Breast epithelium (tissue), 4 donors: Measurements from ENCODE around the gene PHF21A. TPM values are rescaled to one million over a fixed set of nuclear protein-coding genes. Genes with fewer than 3 reads are reported as not detected.

Source experiments
- DNase-seq, 2 donors: peaks; one replicate each; pipeline ENCODE4 v3.0.0-alpha.2; 2019; ENCODE audit warnings: low spot score in 2 of 2
- H3K27ac ChIP-seq, 2 donors: fragments of 200-600 bp; sonication (generic) in 1 of 2; one replicate each; pipeline ENCODE4 v1.5.1; 2016 to 2019; ENCODE audit warnings: mild to moderate bottlenecking in 1 of 2
- H3K27me3 ChIP-seq, 2 donors: fragments of 200-600 bp; sonication (generic) in 1 of 2; one replicate each; pipeline versions ENCODE4 v1.5.1 to v1.6.0; 2017 to 2019; ENCODE audit warnings: control low read depth in 1 of 2, mild to moderate bottlenecking in 1 of 2
- H3K36me3 ChIP-seq: fragments of 200-600 bp; one replicate; pipeline ENCODE4 v1.5.1; 2019
- H3K4me1 ChIP-seq, 2 donors: fragments of 200-600 bp; sonication (generic); one replicate each; pipeline ENCODE4 v1.5.1; 2016 to 2019; ENCODE audit warnings: control low read depth in 1 of 2
- H3K4me3 ChIP-seq, 3 donors: fragments of 200-600 bp; sonication (generic); 1 replicate in 2 of 3; 2 replicates in 1 of 3; pipeline ENCODE4 v1.5.1; 2016 to 2019; ENCODE audit warnings: mild to moderate bottlenecking in 3 of 3, moderate library complexity in 2 of 3
- H3K9me3 ChIP-seq, 2 donors: fragments of 200-600 bp; sonication (generic) in 1 of 2; one replicate each; pipeline ENCODE4 v1.5.1; 2016 to 2019; ENCODE audit warnings: control low read depth in 1 of 2
- POLR2A ChIP-seq: fragments of 450-650 bp; IDR thresholded peaks from one replicate; pipeline ENCODE4 v1.6.1; 2016; ENCODE audit warnings: antibody characterized with exemption, mild to moderate bottlenecking, moderate library complexity
- POLR2AphosphoS5 ChIP-seq, 3 donors: sonication (generic); formaldehyde crosslinking; IDR thresholded peaks; one replicate each; pipeline ENCODE4 v1.6.1; 2017; ENCODE audit warnings: antibody characterized with exemption in 3 of 3
- intact Hi-C: fragments of 100-400 bp; cut with DNase I; formaldehyde crosslinking; loops from one replicate; pipeline ENCODE4 v1.15.1; 2023; ENCODE audit warnings: low total_unique reads
- total RNA-seq, 3 donors: library from RNA; depleted of rRNA; stranded (reverse); fragments of >200 nt; gene quantifications; one replicate each; pipeline ENCODE4 v1.1.0, GENCODE V29; 2016
- TF ChIP-seq, protein P1 (sequence below), 3 donors: fragments of 450-650 bp; IDR thresholded peaks; one replicate each; pipeline ENCODE4 v1.5.1; 2016 to 2017; ENCODE audit warnings: antibody characterized with exemption in 3 of 3, mild to moderate bottlenecking in 3 of 3, moderate library complexity in 3 of 3

The PHF21A gene
- total RNA-seq, 3 donors from 2014 or later, result 23.4 to 70.8 (median 42.7) TPM

DNA sequence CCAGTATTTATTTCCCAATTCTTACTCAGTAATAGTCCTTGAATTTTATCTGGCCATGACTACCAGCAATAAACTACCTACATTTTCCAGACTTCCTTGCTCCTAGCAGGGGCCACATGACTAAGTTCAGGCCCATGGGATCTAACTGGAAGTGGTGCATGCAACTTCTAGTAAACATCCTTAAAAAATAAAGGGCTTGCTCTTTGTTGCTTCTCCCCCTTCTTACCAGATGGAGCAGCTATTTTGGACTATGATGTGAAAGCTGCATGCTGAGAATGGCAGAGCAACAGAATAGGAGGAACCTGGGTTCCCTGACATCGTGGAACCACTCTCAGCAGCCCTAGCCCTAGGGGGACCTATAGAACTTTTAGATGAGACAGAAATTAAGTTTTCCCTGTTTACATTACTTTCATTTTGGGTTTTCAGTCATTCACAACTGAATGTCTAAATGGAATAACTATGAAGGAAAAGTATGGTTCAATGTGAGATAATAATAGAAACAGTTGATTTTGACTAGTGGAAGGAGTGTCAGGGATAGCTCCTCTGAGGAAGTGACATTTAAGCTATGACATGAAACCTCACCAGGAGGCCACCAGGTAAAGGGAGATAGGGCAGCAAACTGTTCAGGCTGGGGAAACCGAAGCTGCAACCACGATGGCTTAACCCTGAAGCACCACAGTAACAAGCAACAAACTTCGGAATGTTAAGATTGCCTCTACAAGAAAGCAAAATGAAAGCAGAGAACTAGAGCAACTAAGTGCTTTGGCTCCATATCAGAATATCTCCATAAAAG is 48.9 kb downstream of the PHF21A start:
- Histone ChIP-seq H3K27ac (peak overlapping the region; percentile 22 to 23), H3K36me3 (no peaks in the 10 kb centered on the region), H3K27me3 (no peaks in the 10 kb centered on the region), H3K4me3 (no peak overlapping the region), H3K9me3 (no peaks in the 10 kb centered on the region), H3K4me1 (no peaks in the 10 kb centered on the region)
- TF ChIP-seq POLR2A (no peak), POLR2AphosphoS5 (IDR thresholded peaks at IDR 0.05) (no peak)
- TF ChIP-seq, protein P1, sequence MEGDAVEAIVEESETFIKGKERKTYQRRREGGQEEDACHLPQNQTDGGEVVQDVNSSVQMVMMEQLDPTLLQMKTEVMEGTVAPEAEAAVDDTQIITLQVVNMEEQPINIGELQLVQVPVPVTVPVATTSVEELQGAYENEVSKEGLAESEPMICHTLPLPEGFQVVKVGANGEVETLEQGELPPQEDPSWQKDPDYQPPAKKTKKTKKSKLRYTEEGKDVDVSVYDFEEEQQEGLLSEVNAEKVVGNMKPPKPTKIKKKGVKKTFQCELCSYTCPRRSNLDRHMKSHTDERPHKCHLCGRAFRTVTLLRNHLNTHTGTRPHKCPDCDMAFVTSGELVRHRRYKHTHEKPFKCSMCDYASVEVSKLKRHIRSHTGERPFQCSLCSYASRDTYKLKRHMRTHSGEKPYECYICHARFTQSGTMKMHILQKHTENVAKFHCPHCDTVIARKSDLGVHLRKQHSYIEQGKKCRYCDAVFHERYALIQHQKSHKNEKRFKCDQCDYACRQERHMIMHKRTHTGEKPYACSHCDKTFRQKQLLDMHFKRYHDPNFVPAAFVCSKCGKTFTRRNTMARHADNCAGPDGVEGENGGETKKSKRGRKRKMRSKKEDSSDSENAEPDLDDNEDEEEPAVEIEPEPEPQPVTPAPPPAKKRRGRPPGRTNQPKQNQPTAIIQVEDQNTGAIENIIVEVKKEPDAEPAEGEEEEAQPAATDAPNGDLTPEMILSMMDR (IDR thresholded peaks at IDR 0.05), result no peak
- DNase-seq, result no peak
- intact Hi-C loops, result no loop called here

DNA sequence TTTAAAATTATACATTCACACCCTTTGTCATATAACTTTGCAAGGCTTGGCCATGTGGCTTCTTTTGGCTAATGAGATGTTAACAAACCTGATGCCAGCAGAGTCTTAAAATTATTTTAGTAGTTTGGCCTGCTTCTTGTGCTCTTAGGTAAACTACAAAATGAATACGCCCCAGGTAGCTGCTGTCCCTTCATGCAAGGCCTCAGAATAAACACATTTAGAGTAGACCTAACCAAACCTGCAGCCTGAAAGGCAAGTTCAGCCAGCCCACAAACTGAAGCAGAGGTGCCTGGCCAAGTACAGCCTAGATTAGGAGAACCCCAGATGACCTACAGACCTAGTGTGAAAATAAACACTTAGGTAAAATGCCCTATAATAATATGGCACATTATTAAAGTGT is 50.2 kb downstream of the PHF21A start:
- Histone ChIP-seq H3K9me3 (no peaks in the 10 kb centered on the region), H3K4me3 (no peak overlapping the region), H3K36me3 (no peaks in the 10 kb centered on the region), H3K27ac (no peak overlapping the region), H3K27me3 (no peaks in the 10 kb centered on the region), H3K4me1 (no peaks in the 10 kb centered on the region)
- TF ChIP-seq, protein P1 (IDR thresholded peaks at IDR 0.05), result no peak
- TF ChIP-seq POLR2A (no peak), POLR2AphosphoS5 (IDR thresholded peaks at IDR 0.05) (no peak)
- no peak for DNase-seq
- intact Hi-C loops, result no loop called here

DNA sequence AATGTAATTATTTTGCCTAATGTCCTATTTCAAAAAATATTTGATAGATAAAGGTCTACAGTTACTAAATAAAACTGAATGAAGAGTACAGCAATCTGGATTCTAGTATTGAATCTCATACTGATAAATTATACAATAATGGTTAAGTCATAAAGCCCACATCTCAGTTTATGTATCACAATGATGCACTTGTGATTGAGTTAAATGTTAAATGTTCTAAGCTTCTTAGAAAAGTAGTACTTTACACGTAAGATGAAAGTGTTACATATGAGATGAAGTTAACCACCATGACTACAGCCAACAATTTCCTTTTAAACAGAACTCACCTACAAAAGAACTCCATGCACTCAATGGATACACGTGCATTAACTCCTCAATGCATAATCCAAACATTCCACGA is 51.7 kb downstream of the PHF21A start:
- Histone ChIP-seq H3K4me3 (no peak overlapping the region), H3K36me3 (no peaks in the 10 kb centered on the region), H3K27me3 (no peaks in the 10 kb centered on the region), H3K4me1 (no peaks in the 10 kb centered on the region), H3K27ac (no peak overlapping the region), H3K9me3 (no peaks in the 10 kb centered on the region)
- intact Hi-C loops, result no loop called here
- TF ChIP-seq, protein P1 (IDR thresholded peaks at IDR 0.05), result no peak
- TF ChIP-seq POLR2AphosphoS5 (IDR thresholded peaks at IDR 0.05) (no peak), POLR2A (no peak)
- no peak for DNase-seq

DNA sequence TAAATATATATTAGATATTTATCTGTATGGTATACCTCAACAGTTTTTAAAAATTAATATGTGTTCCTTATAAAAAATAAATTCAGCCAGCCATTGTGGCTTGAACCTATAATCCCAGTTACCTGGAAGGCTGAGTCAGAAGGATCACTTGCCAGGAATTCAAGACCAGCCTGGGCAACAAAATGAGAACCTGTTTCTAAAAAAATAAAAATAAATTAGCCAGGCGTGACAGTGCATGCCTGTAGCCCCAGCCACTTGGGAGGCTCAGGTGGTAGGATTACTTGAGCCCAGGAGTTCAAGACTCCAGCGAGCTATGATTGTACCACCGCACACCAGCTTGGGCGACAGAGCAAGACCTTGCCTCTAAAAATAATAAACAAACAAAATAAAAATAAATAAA is 54.9 kb downstream of the PHF21A start:
- intact Hi-C loops, result no loop called here
- Histone ChIP-seq H3K4me1 (no peaks in the 10 kb centered on the region), H3K36me3 (no peaks in the 10 kb centered on the region), H3K9me3 (no peaks in the 10 kb centered on the region), H3K4me3 (no peak overlapping the region), H3K27ac (no peak overlapping the region), H3K27me3 (no peaks in the 10 kb centered on the region)
- TF ChIP-seq, protein P1 (IDR thresholded peaks at IDR 0.05), result no peak
- TF ChIP-seq POLR2A (no peak), POLR2AphosphoS5 (IDR thresholded peaks at IDR 0.05) (no peak)
- no peak for DNase-seq

DNA sequence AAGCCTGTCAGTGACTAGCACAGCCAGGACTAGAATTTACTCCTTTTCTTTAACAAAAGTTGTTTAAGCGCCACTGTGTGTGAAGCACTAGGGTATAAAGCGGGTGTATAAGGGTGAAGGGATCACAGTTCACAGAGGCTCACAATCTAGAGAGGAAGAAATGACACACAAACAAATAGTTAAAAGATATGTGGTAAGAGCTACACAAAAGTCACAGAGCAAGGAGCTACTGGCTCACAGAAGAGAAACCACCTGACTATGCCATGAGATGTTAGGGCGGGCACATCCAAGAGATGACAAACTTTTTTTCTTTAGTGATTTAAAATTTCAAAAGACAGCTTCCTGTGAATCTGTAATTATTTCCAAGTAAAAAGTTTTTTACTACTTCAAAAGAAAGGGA is 55.6 kb downstream of the PHF21A start:
- Histone ChIP-seq H3K9me3 (no peaks in the 10 kb centered on the region), H3K27me3 (no peaks in the 10 kb centered on the region), H3K4me3 (no peak overlapping the region), H3K4me1 (no peaks in the 10 kb centered on the region), H3K27ac (no peak overlapping the region), H3K36me3 (no peaks in the 10 kb centered on the region)
- no peak for TF ChIP-seq POLR2A
- no peak for TF ChIP-seq POLR2AphosphoS5 (IDR thresholded peaks at IDR 0.05)
- TF ChIP-seq, protein P1 (IDR thresholded peaks at IDR 0.05), result no peak
- intact Hi-C loops, result no loop called here
- no peak for DNase-seq
